Panc1 (cell line): ENCODE data around the gene LRRC73. TPM values are rescaled to one million over a fixed set of nuclear protein-coding genes. Genes with fewer than 3 reads are reported as not detected.
A peak's percentile ranks its signal among the peaks of the same experiment; 100 is the strongest.

Experiments used
- ATAC-seq: fragments of 200-7000 bp; cut with Tn5 transposase; 2 replicates; pipeline ENCODE4 v1.9.1; 2020; ENCODE audit warnings: mild to moderate bottlenecking, moderate library complexity
- BruUV-seq: library from RNA; stranded (reverse); fragments of 400-500 nt; replicated peaks from 2 replicates; lab custom pipeline; 2021; lab: Mats Ljungman, UMichigan
- CTCF ChIA-PET: fragments of 300-600 bp; sonication (Branson Sonifier 250); formaldehyde crosslinking; loops from one replicate; lab custom pipeline; 2022; ENCODE audit warnings: antibody characterized with exemption; lab: Charles Lee
- POLR2A ChIA-PET: fragments of 300-600 bp; sonication (Branson Sonifier 250); formaldehyde crosslinking; loops from one replicate; lab custom pipeline; 2022; ENCODE audit warnings: antibody characterized with exemption; lab: Charles Lee
- DNase-seq: peaks from one replicate; pipeline ENCODE4 v3.0.0-alpha.2; 2010; ENCODE audit warnings: low read depth, low spot score
- H3K27ac ChIP-seq: 2 replicates; pipeline ENCODE4 v1.5.1; 2011; ENCODE audit warnings: mild to moderate bottlenecking, low read length, inconsistent platforms
- H3K27me3 ChIP-seq: fragments of 200-500 bp; sonication (Bioruptor generic); 2 replicates; pipeline ENCODE4 v1.6.0; 2014; ENCODE audit warnings: low read length, inconsistent platforms; ENCODE audit not compliant: control insufficient read depth, insufficient read depth
- H3K36me3 ChIP-seq: fragments of 200-500 bp; sonication (Bioruptor generic); 2 replicates; pipeline ENCODE4 v1.5.1; 2014; ENCODE audit warnings: inconsistent platforms, mild to moderate bottlenecking, low read length, moderate library complexity; ENCODE audit not compliant: control insufficient read depth, insufficient read depth
- H3K4me1 ChIP-seq: 2 replicates; pipeline ENCODE4 v1.5.1; 2011; ENCODE audit warnings: inconsistent platforms, mild to moderate bottlenecking, low read length, moderate library complexity; ENCODE audit not compliant: control insufficient read depth, insufficient read depth
- H3K4me3 ChIP-seq, 2 experiments: 2 replicates each; pipeline ENCODE4 v1.5.1; 2011 to 2012; ENCODE audit warnings: low read depth in 2 of 2, low read length in 2 of 2, mild to moderate bottlenecking in 2 of 2, inconsistent platforms in 1 of 2, moderate library complexity in 1 of 2
- H3K9me3 ChIP-seq: fragments of 200-500 bp; sonication (Bioruptor generic); 2 replicates; pipeline ENCODE4 v1.5.1; 2014; ENCODE audit warnings: low read depth, mild to moderate bottlenecking, inconsistent platforms, low read length, moderate library complexity; ENCODE audit not compliant: control insufficient read depth, insufficient read depth
- CTCF ChIP-seq: fragments of 450-650 bp; IDR thresholded peaks from 2 replicates; pipeline ENCODE4 v1.5.1; 2017; ENCODE audit warnings: mild to moderate bottlenecking
- POLR2AphosphoS5 ChIP-seq: IDR thresholded peaks from 2 replicates; pipeline ENCODE4 v1.6.1; 2012; ENCODE audit warnings: mild to moderate bottlenecking, low read depth, low read length, moderate library complexity
- SIN3A ChIP-seq: IDR thresholded peaks from 2 replicates; pipeline ENCODE4 v1.6.1; 2012; ENCODE audit warnings: low read depth, mild to moderate bottlenecking, low read length, moderate library complexity, borderline replicate concordance; ENCODE audit not compliant: insufficient read depth
- TCF7L2 ChIP-seq: IDR thresholded peaks from 2 replicates; pipeline ENCODE4 v1.6.1; 2011; ENCODE audit warnings: mild to moderate bottlenecking, low read depth, low read length, inconsistent platforms
- in situ Hi-C: cut with HindIII; loops from 2 replicates; pipeline ENCODE4 v1.10.0; 2016; ENCODE audit warnings: low sequenced_read_pairs, low pct_unique_long_range_greater_than_20kb
- intact Hi-C: fragments of 100-400 bp; cut with micrococcal nuclease; formaldehyde crosslinking; loops from one replicate; pipeline ENCODE4 v1.10.0; 2022; ENCODE audit not compliant: unreplicated experiment
- total RNA-seq: library from RNA; stranded (reverse); gene quantifications from one replicate; pipeline ENCODE4 v1.2.1, GENCODE V29; 2021; ENCODE audit not compliant: unreplicated experiment
- TF ChIP-seq, protein P1 (sequence below), 2 experiments: IDR thresholded peaks; 2 replicates each; pipeline ENCODE4 v1.6.1; 2011 to 2012; ENCODE audit warnings: low read depth in 2 of 2, control low read depth in 1 of 2, low read length in 1 of 2, mild to moderate bottlenecking in 1 of 2, moderate library complexity in 1 of 2; ENCODE audit not compliant: insufficient read depth in 1 of 2

Gene LRRC73
- total RNA-seq, 1 experiment from 2014 or later = 2.9 TPM

DNA sequence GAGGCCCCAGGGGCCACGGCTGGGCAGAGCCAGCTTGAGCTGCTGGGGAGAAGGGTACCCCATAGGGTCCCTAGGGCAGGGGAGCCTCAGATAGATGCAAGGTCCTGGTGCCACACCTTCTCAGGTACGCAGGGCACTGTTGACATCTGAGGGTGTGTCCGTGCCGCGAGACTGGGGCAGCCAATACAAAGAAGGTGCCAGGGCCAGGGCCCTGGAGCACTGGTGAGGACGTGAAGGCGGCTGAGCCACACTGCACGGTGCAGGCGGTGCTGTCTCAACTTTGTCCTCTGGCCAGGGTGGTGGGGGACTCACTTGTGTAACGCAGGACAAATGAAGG lies 649 bp upstream of the LRRC73 start:
- no peak for DNase-seq
- Histone ChIP-seq H3K9me3 (no peaks in the 10 kb centered on the region), H3K4me3 (peak overlapping the region; percentile 52 to 59), H3K36me3 (peaks cover 3% of the 10 kb centered on the region; the same call in 1 of the 2 replicates), H3K4me1 (peaks cover 19% of the 10 kb centered on the region), H3K27ac (peak overlapping the region; percentile 70), H3K27me3 (no peaks in the 10 kb centered on the region)
- ChIA-PET POLR2A (no interaction called here), CTCF (no interaction called here)
- ATAC-seq = no peak
- TF ChIP-seq CTCF (no peak), SIN3A (no peak), POLR2AphosphoS5 (no peak), TCF7L2 (no peak)
- in situ Hi-C loops (no loop called here), intact Hi-C loops (no loop called here)
- no TSS peak for BruUV-seq

DNA sequence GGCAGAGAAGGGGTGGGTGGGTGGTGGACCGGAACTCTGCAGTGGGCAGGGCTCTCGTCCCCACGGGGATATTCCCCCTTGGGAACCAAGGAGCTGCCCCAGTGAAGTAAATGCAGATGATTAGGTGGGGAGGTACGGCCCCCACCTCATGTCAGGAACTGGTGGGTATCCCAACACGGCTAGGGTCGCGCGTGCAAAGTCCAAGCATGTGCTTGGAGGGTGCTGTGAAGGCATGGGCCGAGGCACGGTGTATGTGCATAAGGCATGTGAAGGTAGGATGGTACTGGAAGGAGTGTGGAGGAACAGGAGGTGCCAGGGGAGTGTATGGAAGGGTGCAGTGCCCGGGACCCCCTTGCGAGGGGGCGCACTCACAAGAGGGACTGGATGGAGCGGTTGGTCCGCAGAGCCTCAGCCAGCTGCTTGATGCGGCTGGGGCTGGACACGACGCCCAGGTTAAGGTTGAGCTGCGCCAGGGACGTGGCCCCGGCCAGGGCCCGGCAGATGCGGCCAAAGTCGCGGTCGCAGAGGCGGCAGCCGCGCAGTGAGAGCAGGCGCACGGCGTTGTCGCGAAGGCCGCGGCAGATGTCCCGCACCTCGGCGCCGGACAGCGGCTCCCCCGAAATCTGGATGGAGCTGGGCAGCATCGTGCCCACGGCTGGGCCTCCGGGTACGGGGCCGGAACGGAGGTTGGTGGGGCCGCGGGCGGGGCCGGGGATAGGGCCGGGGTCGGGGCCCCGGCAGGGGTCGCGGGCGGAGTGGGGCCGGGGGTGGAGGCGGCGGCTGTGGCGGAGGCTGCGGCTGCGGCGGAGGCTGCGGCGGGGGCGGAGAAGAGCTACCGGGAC lies 783 bp downstream of the LRRC73 start:
- peaks cover 2% of the 10 kb centered on the region; the same call in 1 of the 2 replicates for H3K36me3 ChIP-seq
- intact Hi-C loops = no loop called here
- POLR2A ChIA-PET = interaction anchor here (0.6 to 0.8 kb wide), 3 partner anchors 8 to 140 kb away, joined by 3 to 16 read pairs (median 3); partner anchors contain the start of gene ZNF318
- peak overlapping the region; percentile 48; the same call in 1 of the 2 replicates for H3K27ac ChIP-seq
- no peaks in the 10 kb centered on the region for H3K9me3 ChIP-seq
- no peaks in the 10 kb centered on the region for H3K27me3 ChIP-seq
- CTCF ChIA-PET = interaction anchor here (0.8 kb wide), 1 partner anchor 32 kb away, joined by 3 read pairs; the partner anchor contains the start of gene TJAP1
- TF ChIP-seq, protein P1, sequence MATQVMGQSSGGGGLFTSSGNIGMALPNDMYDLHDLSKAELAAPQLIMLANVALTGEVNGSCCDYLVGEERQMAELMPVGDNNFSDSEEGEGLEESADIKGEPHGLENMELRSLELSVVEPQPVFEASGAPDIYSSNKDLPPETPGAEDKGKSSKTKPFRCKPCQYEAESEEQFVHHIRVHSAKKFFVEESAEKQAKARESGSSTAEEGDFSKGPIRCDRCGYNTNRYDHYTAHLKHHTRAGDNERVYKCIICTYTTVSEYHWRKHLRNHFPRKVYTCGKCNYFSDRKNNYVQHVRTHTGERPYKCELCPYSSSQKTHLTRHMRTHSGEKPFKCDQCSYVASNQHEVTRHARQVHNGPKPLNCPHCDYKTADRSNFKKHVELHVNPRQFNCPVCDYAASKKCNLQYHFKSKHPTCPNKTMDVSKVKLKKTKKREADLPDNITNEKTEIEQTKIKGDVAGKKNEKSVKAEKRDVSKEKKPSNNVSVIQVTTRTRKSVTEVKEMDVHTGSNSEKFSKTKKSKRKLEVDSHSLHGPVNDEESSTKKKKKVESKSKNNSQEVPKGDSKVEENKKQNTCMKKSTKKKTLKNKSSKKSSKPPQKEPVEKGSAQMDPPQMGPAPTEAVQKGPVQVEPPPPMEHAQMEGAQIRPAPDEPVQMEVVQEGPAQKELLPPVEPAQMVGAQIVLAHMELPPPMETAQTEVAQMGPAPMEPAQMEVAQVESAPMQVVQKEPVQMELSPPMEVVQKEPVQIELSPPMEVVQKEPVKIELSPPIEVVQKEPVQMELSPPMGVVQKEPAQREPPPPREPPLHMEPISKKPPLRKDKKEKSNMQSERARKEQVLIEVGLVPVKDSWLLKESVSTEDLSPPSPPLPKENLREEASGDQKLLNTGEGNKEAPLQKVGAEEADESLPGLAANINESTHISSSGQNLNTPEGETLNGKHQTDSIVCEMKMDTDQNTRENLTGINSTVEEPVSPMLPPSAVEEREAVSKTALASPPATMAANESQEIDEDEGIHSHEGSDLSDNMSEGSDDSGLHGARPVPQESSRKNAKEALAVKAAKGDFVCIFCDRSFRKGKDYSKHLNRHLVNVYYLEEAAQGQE (IDR thresholded peaks at IDR 0.05; ENCODE audit: insufficient read depth in 1 of 2, low read depth in 2 of 2, low read length in 1 of 2) = no peak
- TF ChIP-seq TCF7L2 (no peak), CTCF (no peak), SIN3A (no peak), POLR2AphosphoS5 (no peak)
- H3K4me3 ChIP-seq = peak overlapping the region; percentile 52 to 59
- ATAC-seq = peak; percentile 32
- in situ Hi-C loops = no loop called here
- BruUV-seq = no TSS peak
- no peak for DNase-seq
- peaks cover 14% of the 10 kb centered on the region for H3K4me1 ChIP-seq
